ENCODE data around the gene ADARB2. TPM values are rescaled to one million over a fixed set of nuclear protein-coding genes. Genes with fewer than 3 reads are reported as not detected.

Gene ADARB2
- total RNA-seq, 2 experiments from 2014 or later = not detected

DNA sequence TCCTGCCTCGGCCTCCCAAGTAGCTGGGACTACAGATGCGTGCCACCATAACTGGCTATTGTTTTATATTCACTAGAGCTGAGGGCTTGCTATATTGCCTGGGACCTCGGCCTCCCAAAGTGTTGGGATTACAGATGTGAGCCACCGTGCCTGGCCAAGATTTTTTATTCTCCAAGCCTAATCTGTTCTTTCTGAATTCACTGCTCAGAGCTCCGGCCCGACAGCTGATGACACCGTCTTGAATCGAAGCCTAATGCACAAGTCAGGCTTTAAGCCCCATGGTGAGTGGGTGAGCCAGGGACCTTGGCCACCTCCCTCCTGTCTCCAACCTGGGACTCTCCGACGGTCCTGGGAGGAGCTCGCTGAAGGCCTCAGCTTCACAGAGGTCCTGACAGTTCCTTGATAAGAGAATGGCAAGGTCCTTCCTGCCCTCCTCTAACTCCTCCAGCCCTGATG, 342.3 kb downstream of the ADARB2 start:
- ChIA-PET POLR2A (no interaction called here), CTCF (no interaction called here)

DNA sequence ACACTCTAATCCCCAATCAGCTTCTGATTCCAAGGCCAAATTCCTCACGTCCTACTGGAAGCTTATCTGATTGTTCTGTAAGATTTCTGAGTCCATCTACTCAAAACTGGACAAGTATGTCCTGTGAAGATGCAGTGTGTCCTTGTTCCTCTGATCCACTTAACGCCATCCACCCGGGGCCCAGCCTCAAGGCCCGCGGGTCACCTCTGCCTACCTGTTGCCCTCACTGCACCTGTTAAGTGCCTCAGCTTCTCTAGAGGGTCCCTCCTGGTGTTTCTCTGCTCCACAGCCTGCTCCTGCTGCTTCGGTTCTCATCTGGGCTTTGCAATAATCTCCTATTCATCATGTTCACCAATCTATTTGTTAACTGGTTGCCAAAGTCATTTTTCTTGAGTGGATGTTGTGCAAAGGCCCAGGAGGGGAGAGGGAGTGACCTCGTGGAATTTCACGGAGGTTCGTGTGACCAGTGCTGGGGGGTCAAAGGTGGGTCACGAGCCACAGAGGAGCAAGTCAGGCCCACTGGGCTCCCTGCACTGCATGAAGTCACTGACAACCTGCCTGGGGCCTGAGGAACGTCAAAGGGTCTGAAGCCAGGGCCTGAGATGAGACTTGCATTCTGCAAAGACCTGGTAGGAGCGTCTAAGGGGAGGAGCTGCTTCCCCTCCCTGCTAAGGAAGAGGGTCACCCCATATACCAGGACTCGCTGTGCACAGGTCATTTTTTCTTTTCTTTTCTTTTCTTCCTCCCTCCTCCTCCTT, 343.0 kb downstream of the ADARB2 start:
- CTCF ChIA-PET = no interaction called here
- POLR2A ChIA-PET = no interaction called here

- ChIA-PET POLR2A (no interaction called here), CTCF (no interaction called here)
Measured at GRCh38 chr10:1393481-1393880, 343.8 kb downstream of the ADARB2 start.

- ChIA-PET CTCF (no interaction called here), POLR2A (no interaction called here)
Measured at GRCh38 chr10:1392127-1392526, 345.2 kb downstream of the ADARB2 start.

DNA sequence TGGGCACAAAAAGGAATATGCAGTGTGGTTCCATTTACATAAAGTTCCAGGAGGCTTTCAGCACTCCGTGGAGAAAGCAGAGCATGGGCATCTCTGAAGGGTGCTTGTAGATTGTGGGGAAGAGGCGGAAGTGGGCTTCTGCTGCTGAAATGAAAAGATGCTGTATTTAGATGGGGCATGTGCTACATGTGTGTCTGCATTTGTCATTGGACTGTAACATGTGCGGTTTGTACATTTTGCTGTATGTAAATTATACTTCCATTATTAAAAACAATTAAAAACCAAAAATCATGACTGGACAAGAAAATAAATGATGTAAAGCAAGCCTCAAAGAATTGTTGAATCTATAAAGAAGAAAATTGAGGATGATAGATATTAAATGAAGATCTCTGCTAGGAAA, 347.1 kb downstream of the ADARB2 start:
- POLR2A ChIA-PET = no interaction called here

DNA sequence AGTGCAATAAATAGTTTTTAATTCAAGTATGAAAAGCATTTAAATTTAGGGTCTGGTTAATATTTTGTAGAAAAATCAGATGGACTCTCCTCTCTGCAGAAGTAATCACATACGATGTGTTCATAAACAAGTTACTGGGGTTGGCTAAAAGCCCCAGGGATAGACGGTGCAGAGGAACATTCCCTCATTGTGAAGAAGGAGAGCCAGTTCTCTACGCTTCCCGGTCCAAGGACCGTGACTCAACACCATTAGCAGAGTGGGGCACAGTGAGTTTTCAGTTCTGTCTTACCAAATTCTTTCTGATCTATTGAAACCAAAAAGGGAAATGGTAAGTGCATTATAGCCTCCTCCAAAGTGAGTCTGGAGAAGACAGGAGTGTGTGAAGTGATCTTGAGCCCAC, 353.3 kb downstream of the ADARB2 start:
- ChIA-PET POLR2A (no interaction called here), CTCF (no interaction called here)

More for the DNA sequence above, 347.1 kb downstream of the ADARB2 start:
- CTCF ChIA-PET = no interaction called here

GRCh38 chr10:1382711-1383110, 354.6 kb downstream of the ADARB2 start:
- ChIA-PET CTCF (no interaction called here), POLR2A (no interaction called here)

GRCh38 chr10:1381339-1381738, 356.0 kb downstream of the ADARB2 start:
- ChIA-PET CTCF (no interaction called here), POLR2A (no interaction called here)

- CTCF ChIA-PET = no interaction called here
- POLR2A ChIA-PET = no interaction called here
Measured at GRCh38 chr10:1380088-1380671, 357.1 kb downstream of the ADARB2 start.

GRCh38 chr10:1379601-1380000, 357.7 kb downstream of the ADARB2 start:
- ChIA-PET CTCF (no interaction called here), POLR2A (no interaction called here)

DNA sequence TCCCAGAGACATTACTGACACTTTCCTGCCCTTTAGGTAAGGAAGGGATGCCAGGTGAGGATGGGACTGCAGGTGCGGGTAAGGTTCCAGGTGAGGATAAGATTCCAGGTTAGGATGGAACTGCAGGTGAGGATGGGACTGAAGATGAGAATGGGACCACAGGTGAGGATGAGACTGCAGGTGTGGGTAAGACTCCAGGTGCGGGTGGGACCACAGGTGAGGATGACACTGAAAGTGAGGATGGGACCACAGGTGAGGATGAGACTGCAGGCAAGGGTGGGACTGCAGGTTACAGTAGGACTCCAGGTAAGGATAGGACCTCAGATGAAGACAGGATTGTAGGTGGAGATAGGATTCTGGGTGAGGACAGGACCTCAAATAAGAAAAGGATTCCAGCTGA, 358.9 kb downstream of the ADARB2 start:
- CTCF ChIA-PET = no interaction called here

DNA sequence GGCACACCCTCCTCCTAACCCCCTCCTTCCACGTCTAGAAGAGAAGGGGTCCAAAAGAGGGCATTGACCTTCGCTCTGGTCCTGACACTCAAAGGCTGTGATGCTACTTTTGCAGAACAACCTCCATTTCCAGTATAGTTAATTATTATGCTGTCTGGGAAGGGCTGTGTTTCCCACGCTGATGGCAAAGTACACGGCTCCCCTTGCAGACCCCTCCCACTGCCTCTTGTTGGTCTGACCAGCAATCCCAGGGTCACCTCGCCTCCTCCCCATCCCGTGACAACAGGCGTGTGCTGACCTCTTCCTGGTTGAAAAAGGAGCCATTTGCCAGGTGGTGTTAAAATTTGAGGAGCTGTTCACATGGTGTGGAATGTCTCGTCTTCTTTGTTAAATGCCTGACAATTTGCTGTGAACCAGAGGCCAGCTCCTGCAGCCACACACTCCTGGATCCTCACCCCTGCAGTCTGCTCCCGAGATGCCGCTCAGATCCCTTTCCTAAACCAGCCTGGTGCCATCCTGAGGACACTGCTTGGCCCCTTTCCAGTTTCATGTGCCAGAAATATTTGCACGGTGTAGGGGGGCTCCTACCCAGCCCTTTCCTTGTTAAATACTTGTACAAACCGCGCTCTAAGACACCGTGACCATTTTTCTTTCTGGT, 359.5 kb downstream of the ADARB2 start:
- ChIA-PET POLR2A (no interaction called here), CTCF (no interaction called here)

More for the DNA sequence above, 358.9 kb downstream of the ADARB2 start:
- POLR2A ChIA-PET = no interaction called here

GRCh38 chr10:1377231-1377630, 360.1 kb downstream of the ADARB2 start:
- CTCF ChIA-PET = no interaction called here
- POLR2A ChIA-PET = no interaction called here

DNA sequence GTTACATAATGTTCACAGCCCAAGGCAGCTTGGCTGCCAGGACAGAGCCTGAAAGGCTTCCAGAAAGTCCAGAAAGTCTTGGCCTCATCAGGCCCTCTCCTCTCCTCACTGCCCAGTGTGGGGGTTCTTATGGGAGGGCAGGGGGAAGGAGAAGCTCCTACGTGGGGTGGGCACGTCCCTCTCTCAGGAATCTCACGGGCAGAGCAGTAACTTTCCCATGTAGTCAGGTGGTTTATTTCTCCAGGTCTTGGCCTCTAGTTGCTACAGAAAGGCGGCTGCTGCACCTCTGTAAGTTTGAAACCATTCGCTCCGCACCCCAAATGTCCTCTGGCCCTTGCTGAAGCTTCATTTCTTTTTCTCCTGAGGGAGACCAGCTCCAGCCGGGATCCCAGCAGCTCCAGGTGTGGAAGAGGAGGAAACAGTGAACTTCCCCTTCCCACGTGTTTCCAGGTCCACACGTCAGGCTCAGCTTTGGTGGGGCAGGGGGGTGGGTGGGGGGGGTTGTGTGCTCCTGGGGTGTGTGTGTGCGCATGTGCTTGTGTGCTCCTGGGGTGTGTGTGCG, 360.9 kb downstream of the ADARB2 start:
- ChIA-PET POLR2A (no interaction called here), CTCF (no interaction called here)

GRCh38 chr10:1375346-1376170, 361.8 kb downstream of the ADARB2 start:
- POLR2A ChIA-PET = no interaction called here
- CTCF ChIA-PET = no interaction called here

DNA sequence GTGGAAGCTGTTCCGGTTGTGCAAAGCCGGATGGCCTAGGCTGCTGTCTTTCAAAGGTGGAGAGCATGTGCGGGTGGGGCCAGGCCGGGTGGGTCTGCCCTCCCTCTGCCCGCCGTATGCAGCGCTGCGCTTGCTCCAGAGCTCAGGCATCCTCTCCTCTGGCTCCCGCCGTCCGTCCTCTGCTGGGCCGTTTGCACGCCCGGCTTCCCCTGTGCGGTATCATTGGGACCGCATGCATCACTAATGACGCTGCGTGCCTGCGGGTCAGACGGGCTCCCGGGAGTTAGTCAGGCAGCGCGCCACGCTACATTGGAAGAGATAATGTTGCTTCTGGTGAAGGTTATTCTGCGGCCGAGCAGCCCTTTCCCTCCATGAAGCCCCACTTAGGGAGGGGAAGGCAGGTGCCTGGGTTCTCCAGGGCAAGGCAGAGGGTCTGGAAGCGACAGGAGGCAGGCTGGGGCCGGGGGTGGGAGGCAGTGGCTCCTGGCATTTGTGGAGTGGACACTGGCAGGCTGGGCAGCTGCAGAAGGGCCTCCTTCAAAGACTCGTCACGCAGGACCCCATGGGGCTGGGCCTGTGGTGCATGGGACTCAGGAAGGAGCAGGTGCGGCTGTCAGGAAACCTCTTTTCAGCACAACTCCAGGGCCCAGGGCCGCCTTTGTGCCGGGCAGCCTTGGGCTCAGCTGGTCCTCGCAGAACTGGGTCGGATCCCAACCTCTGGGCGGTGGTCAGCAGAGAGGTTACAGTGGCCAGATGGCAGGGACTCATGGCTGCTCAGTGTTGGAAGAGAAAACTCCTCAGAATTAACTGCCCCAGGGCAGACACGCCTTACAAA, 362.6 kb downstream of the ADARB2 start:
- CTCF ChIA-PET = no interaction called here
- POLR2A ChIA-PET = no interaction called here

GRCh38 chr10:1373287-1373686, 364.0 kb downstream of the ADARB2 start:
- ChIA-PET CTCF (no interaction called here), POLR2A (no interaction called here)

- POLR2A ChIA-PET = no interaction called here
- CTCF ChIA-PET = no interaction called here
Measured at GRCh38 chr10:1372212-1372611, 365.1 kb downstream of the ADARB2 start.

DNA sequence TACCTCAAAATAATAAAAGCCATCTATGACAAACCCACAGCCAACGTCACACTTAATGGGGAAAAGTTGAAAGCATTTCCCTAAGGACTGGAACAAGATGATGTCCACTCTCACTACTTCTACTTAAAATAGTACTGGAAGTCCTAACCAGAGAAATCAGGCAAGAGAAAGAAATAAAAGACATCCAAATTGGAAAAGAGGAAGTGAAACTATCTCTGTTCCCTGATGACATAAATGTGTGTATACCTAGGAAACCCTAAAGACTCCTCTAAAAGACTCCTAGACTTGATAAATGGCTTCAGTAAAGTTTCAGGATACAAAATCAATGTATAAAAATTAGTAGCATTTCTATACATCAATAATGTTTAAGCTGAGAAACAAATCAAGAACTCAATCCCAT, 367.0 kb downstream of the ADARB2 start:
- CTCF ChIA-PET = no interaction called here
- POLR2A ChIA-PET = no interaction called here

DNA sequence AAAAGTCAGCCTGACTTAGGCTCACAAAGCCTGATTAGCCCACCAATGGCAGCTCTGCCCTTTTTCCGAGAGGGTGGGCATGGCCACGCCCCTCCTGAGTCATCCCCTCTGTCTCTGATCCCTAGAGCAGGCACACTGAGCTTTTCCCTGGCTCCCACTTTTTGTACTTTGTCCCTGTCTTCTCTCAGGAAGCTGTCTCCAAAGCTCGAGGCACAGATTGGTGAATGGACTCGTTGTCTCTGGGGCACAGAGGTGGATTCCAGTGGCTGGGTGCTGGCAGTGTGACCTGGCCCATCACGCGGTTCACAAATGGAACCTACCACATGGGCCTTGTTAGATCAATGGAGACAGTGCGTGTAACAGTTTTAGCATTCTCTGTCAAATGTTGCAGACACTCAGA, 367.7 kb downstream of the ADARB2 start:
- POLR2A ChIA-PET = no interaction called here

More for the DNA sequence above, 367.7 kb downstream of the ADARB2 start:
- CTCF ChIA-PET = no interaction called here

Measured in activated CD8-positive, alpha-beta memory T cell treated with anti-CD3 and anti-CD28 coated beads for 36 hours (primary cell).